H1 (cell line): ENCODE measurements around the gene CSTF2. TPM values are rescaled to one million over a fixed set of nuclear protein-coding genes. Genes with fewer than 3 reads are reported as not detected.

Experiments used
- JUN ChIP-seq: IDR thresholded peaks from 2 replicates; pipeline ENCODE4 v1.6.1; 2011; ENCODE audit warnings: low read depth, mild to moderate bottlenecking, improper control_type of control experiment, low read length
- RNF2 ChIP-seq: fragments of 200-900, 300-1000 bp; sonication (generic); IDR thresholded peaks from 2 replicates; pipeline ENCODE4 v1.7.1; 2016; ENCODE audit warnings: borderline replicate concordance, low read depth, mild to moderate bottlenecking, antibody characterized with exemption, low read length; ENCODE audit not compliant: poor library complexity, severe bottlenecking; ENCODE audit errors: missing control alignments
- SRF ChIP-seq: IDR thresholded peaks from 2 replicates; pipeline ENCODE4 v1.6.1; 2011; ENCODE audit warnings: mild to moderate bottlenecking, low read depth, low read length, moderate library complexity
- TEAD4 ChIP-seq: IDR thresholded peaks from 2 replicates; pipeline ENCODE4 v1.6.1; 2012; ENCODE audit warnings: low read depth, low read length, inconsistent platforms, mixed read lengths
- polyA plus RNA-seq, 7 experiments: library from polyadenylated mRNA; depleted of rRNA in 3 of 7; stranded (reverse) in 5 of 7; unstranded in 2 of 7; fragments of >200 nt in 5 of 7; fragments of 200-250 nt in 2 of 7; gene quantifications; 1 replicate in 5 of 7; 2 replicates in 1 of 7; 4 replicates in 1 of 7; pipeline versions ENCODE4 v1.2.1 to v1.2.3, GENCODE V29; 2011 to 2013; ENCODE audit warnings: missing spikeins in 2 of 7, mixed read lengths in 2 of 7
- total RNA-seq: library from RNA; stranded (reverse); fragmentation: NEBNext Ultra II Directional; extraction: Animal tissue kit (Norgen Biotek cat#: 25700); gene quantifications from 2 replicates; pipeline ENCODE4 v1.2.1, GENCODE V29; 2021

The CSTF2 gene
- total and polyA plus RNA-seq, 2 of the 8 experiments (the other 6 are each of a cell fraction or from before 2014, with no cell fraction given): 20.7 to 30.9 TPM

- TF ChIP-seq RNF2 (no peak), SRF (no peak), JUN (no peak), TEAD4 (no peak)
These were observed 17.3 kb upstream of the CSTF2 start (continued) for GRCh38 chrX:100802843-100803242.
